CD14-positive monocyte (primary cell): ENCODE data around the gene MAP2. TPM values are rescaled to one million over a fixed set of nuclear protein-coding genes. Genes with fewer than 3 reads are reported as not detected.

Experiments used
- DNase-seq, 3 donors: peaks; one replicate each; pipeline ENCODE4 v3.0.0-alpha.2; 2011 to 2022
- H2AFZ ChIP-seq: 2 replicates; pipeline ENCODE4 v1.6.0; 2012; ENCODE audit warnings: mild to moderate bottlenecking, low read depth, low read length, inconsistent platforms; ENCODE audit not compliant: insufficient read depth, poor library complexity, severe bottlenecking
- H3K27ac ChIP-seq, 2 donors: 1 replicate in 1 of 2; 2 replicates in 1 of 2; pipeline ENCODE4 v1.5.1; 2012 to 2013; ENCODE audit warnings: low read length in 2 of 2, control low read depth in 1 of 2, inconsistent platforms in 1 of 2, low read depth in 1 of 2, mild to moderate bottlenecking in 1 of 2
- H3K27me3 ChIP-seq, 2 donors: one replicate each; pipeline versions ENCODE4 v1.6.0 to v1.6.1; 2011 to 2013; ENCODE audit warnings: low read length in 2 of 2; ENCODE audit not compliant: control insufficient read depth in 2 of 2, insufficient read depth in 2 of 2
- H3K36me3 ChIP-seq, 2 donors: replicated peaks in 1 of 2; 1 replicate in 1 of 2; 2 replicates in 1 of 2; pipeline versions ENCODE4 v1.5.1 to v1.6.1; 2012 to 2013; ENCODE audit warnings: low read length in 2 of 2, control low read depth in 1 of 2, inconsistent platforms in 1 of 2, mild to moderate bottlenecking in 1 of 2; ENCODE audit not compliant: insufficient read depth in 2 of 2, control insufficient read depth in 1 of 2
- H3K4me1 ChIP-seq, 2 donors: 1 replicate in 1 of 2; 2 replicates in 1 of 2; pipeline versions ENCODE4 v1.5.1 to v1.6.1; 2012 to 2013; ENCODE audit warnings: low read length in 2 of 2, control low read depth in 1 of 2, inconsistent platforms in 1 of 2, mild to moderate bottlenecking in 1 of 2, moderate library complexity in 1 of 2; ENCODE audit not compliant: insufficient read depth in 2 of 2, control insufficient read depth in 1 of 2
- H3K4me2 ChIP-seq: replicated peaks from 2 replicates; pipeline ENCODE3; 2012; ENCODE audit warnings: low read length, moderate library complexity, mild to moderate bottlenecking; ENCODE audit not compliant: poor library complexity, severe bottlenecking; ENCODE audit errors: extremely low read depth
- H3K4me3 ChIP-seq, 3 experiments: fragments of 200-600 bp in 1 of 3; sonication (generic) in 1 of 3; replicated peaks in 1 of 3; 1 replicate in 2 of 3; 2 replicates in 1 of 3; pipeline ENCODE4 v1.5.1; 2011 to 2013; ENCODE audit warnings: low read length in 3 of 3, mild to moderate bottlenecking in 3 of 3, control low read depth in 2 of 3, low read depth in 2 of 3, inconsistent platforms in 1 of 3, moderate library complexity in 1 of 3
- H3K79me2 ChIP-seq: 2 replicates; pipeline ENCODE4 v1.6.0; 2012; ENCODE audit warnings: mild to moderate bottlenecking, control low read depth, inconsistent platforms, low read length, moderate library complexity; ENCODE audit not compliant: insufficient read depth
- H3K9ac ChIP-seq: 2 replicates; pipeline ENCODE4 v1.6.0; 2017; ENCODE audit warnings: low read length, mild to moderate bottlenecking; ENCODE audit not compliant: insufficient read depth, poor library complexity, severe bottlenecking
- H3K9me3 ChIP-seq, 2 donors: replicated peaks in 1 of 2; 1 replicate in 1 of 2; 2 replicates in 1 of 2; pipeline versions ENCODE4 v1.5.1 to v1.6.1; 2012 to 2013; ENCODE audit warnings: low read length in 2 of 2, control low read depth in 1 of 2; ENCODE audit not compliant: control insufficient read depth in 1 of 2, insufficient read depth in 1 of 2
- H4K20me1 ChIP-seq: 2 replicates; pipeline ENCODE4 v1.6.0; 2012; ENCODE audit warnings: mild to moderate bottlenecking, low read length, control low read depth, moderate library complexity; ENCODE audit not compliant: insufficient read depth
- H3K27ac Mint-ChIP-seq, 7 donors: one replicate each; pipeline ENCODE4 v1.8.0; 2020; ENCODE audit warnings: mild to moderate bottlenecking in 7 of 7, mixed read lengths in 7 of 7, moderate library complexity in 6 of 7, inconsistent platforms in 2 of 7
- H3K27me3 Mint-ChIP-seq, 3 donors: one replicate each; pipeline ENCODE4 v1.8.0; 2021 to 2022; ENCODE audit warnings: low read depth in 3 of 3, mild to moderate bottlenecking in 3 of 3, mixed read lengths in 3 of 3, moderate library complexity in 3 of 3, inconsistent platforms in 1 of 3
- H3K36me3 Mint-ChIP-seq, 2 donors: one replicate each; pipeline ENCODE4 v1.8.0; 2020; ENCODE audit warnings: mixed read lengths in 2 of 2, inconsistent platforms in 1 of 2, mild to moderate bottlenecking in 1 of 2
- H3K4me1 Mint-ChIP-seq: one replicate; pipeline ENCODE4 v1.8.0; 2020; ENCODE audit warnings: mild to moderate bottlenecking, mixed read lengths
- H3K4me3 Mint-ChIP-seq, 2 donors: one replicate each; pipeline ENCODE4 v1.8.0; 2020; ENCODE audit warnings: mild to moderate bottlenecking in 2 of 2, mixed read lengths in 2 of 2, moderate library complexity in 1 of 2
- H3K9me3 Mint-ChIP-seq, 7 donors: one replicate each; pipeline ENCODE4 v1.8.0; 2020 to 2022; ENCODE audit warnings: mixed read lengths in 7 of 7, mild to moderate bottlenecking in 6 of 7, moderate library complexity in 6 of 7, inconsistent platforms in 2 of 7
- CTCF ChIP-seq: fragments of 200-600 bp; IDR thresholded peaks from one replicate; pipeline ENCODE4 v1.8.0; 2022; ENCODE audit warnings: antibody characterized with exemption, mild to moderate bottlenecking
- whole genome bisulfite sequencing: methylation state at CpG from one replicate; pipeline ENCODE4 v1.1.5; 2013; ENCODE audit warnings: missing lambda C conversion rate; ENCODE audit not compliant: insufficient coverage; 5-methylcytosine and 5-hydroxymethylcytosine counted together
- intact Hi-C, 2 donors: fragments of 100-400 bp; cut with micrococcal nuclease; formaldehyde crosslinking; loops; one replicate each; pipeline versions ENCODE4 v1.15.0 to v1.15.1; 2023
- polyA plus RNA-seq, 3 donors: library from polyadenylated mRNA; depleted of rRNA in 1 of 3; unstranded in 2 of 3; stranded (reverse) in 1 of 3; fragments of 300-500 nt in 2 of 3; fragments of >200 nt in 1 of 3; fragmentation: Illumina TruSeq in 2 of 3; gene quantifications; 1 replicate in 2 of 3; 2 replicates in 1 of 3; pipeline ENCODE4 v1.2.3, GENCODE V29; 2012 to 2021

MAP2 gene
- polyA plus RNA-seq, 3 donors = not detected

GRCh38 chr2:209560911-209561310 is 137.1 kb downstream of the MAP2 start:
- Histone ChIP-seq H3K27me3 (no peaks in the 10 kb centered on the region), H3K27ac (no peak overlapping the region), H3K4me1 (no peaks in the 10 kb centered on the region), H3K9ac (no peak overlapping the region), H3K4me2 (no peak overlapping the region), H3K79me2 (no peaks in the 10 kb centered on the region), H4K20me1 (no peaks in the 10 kb centered on the region), H3K4me3 (no peak overlapping the region), H3K36me3 (no peaks in the 10 kb centered on the region), H3K9me3 (no peaks in the 10 kb centered on the region), H2AFZ (no peak overlapping the region)
- no peak for DNase-seq
- TF ChIP-seq CTCF = no peak
- H3K27ac Mint-ChIP-seq = no peak overlapping the region
- no peak overlapping the region for H3K4me3 Mint-ChIP-seq
- intact Hi-C loops = no loop called here
- no peaks in the 10 kb centered on the region for H3K36me3 Mint-ChIP-seq
- WGBS = 100% methylated on average over 1 of the region's 3 CpGs
- H3K27me3 Mint-ChIP-seq = peaks cover 0 to 4% (median 2%) of the 10 kb centered on the region in 3 donors
- no peaks in the 10 kb centered on the region for H3K4me1 Mint-ChIP-seq
- no peaks in the 10 kb centered on the region for H3K9me3 Mint-ChIP-seq

GRCh38 chr2:209563453-209563852 is 139.6 kb downstream of the MAP2 start:
- DNase-seq = no peak
- H3K4me1 Mint-ChIP-seq = no peaks in the 10 kb centered on the region
- H3K27me3 ChIP-seq = no peaks in the 10 kb centered on the region
- no peaks in the 10 kb centered on the region for H4K20me1 ChIP-seq
- H3K4me1 ChIP-seq = no peaks in the 10 kb centered on the region
- H3K4me3 ChIP-seq = no peak overlapping the region
- no peak for TF ChIP-seq CTCF
- H3K79me2 ChIP-seq = no peaks in the 10 kb centered on the region
- H3K27me3 Mint-ChIP-seq = peaks cover 0 to 4% (median 2%) of the 10 kb centered on the region in 3 donors
- no peaks in the 10 kb centered on the region for H3K36me3 ChIP-seq
- H3K27ac Mint-ChIP-seq = no peak overlapping the region
- WGBS = 100% methylated on average over 2 of the region's 5 CpGs
- H3K9me3 Mint-ChIP-seq = no peaks in the 10 kb centered on the region
- no peak overlapping the region for H3K4me2 ChIP-seq
- intact Hi-C loops = no loop called here
- no peak overlapping the region for H3K4me3 Mint-ChIP-seq
- H2AFZ ChIP-seq = no peak overlapping the region
- no peaks in the 10 kb centered on the region for H3K36me3 Mint-ChIP-seq
- H3K9me3 ChIP-seq = no peaks in the 10 kb centered on the region
- no peak overlapping the region for H3K9ac ChIP-seq
- H3K27ac ChIP-seq = no peak overlapping the region
